Effector memory CD4-positive, alpha-beta T cell (primary cell): ENCODE results near the gene ADAM8.
"Not testable (repeated sequence)": the region's sequence is repeated elsewhere in the genome, so short reads cannot be mapped to it uniquely, and the experiment has no call there.

Source experiments
- DNase-seq, 3 donors: peaks; one replicate each; pipeline ENCODE4 v3.0.0-alpha.2; 2020
- H3K27ac ChIP-seq: 2 replicates; pipeline ENCODE4 v1.7.0; 2013; ENCODE audit warnings: mild to moderate bottlenecking, low read length, moderate library complexity; ENCODE audit not compliant: insufficient read depth, poor library complexity, severe bottlenecking
- H3K27me3 ChIP-seq: replicated peaks from 2 replicates; pipeline ENCODE4 v1.7.0; 2013; ENCODE audit warnings: mild to moderate bottlenecking, low read length; ENCODE audit not compliant: insufficient read depth, control insufficient read depth, poor library complexity, severe bottlenecking
- H3K36me3 ChIP-seq: 2 replicates; pipeline ENCODE4 v1.7.0; 2013; ENCODE audit warnings: mild to moderate bottlenecking, low read length, moderate library complexity; ENCODE audit not compliant: control insufficient read depth, insufficient read depth
- H3K4me1 ChIP-seq: 2 replicates; pipeline ENCODE4 v1.7.0; 2013; ENCODE audit warnings: low read length, mild to moderate bottlenecking; ENCODE audit not compliant: control insufficient read depth, insufficient read depth, poor library complexity, severe bottlenecking
- H3K4me3 ChIP-seq: 2 replicates; pipeline ENCODE4 v1.7.0; 2013; ENCODE audit warnings: low read length, low read depth, mild to moderate bottlenecking; ENCODE audit not compliant: insufficient read depth, poor library complexity, severe bottlenecking
- H3K9me3 ChIP-seq: 2 replicates; pipeline ENCODE4 v1.7.0; 2013; ENCODE audit warnings: mild to moderate bottlenecking, low read length, moderate library complexity; ENCODE audit not compliant: control insufficient read depth

The ADAM8 gene

GRCh38 chr10:133270204-133270603, 6.5 kb downstream of the ADAM8 start:
- Histone ChIP-seq H3K4me3 (no peak overlapping the region), H3K9me3 (no peaks in the 10 kb centered on the region), H3K36me3 (peaks cover 74% of the 10 kb centered on the region), H3K27ac (no peak overlapping the region), H3K4me1 (peaks cover 17% of the 10 kb centered on the region), H3K27me3 (no peaks in the 10 kb centered on the region)
- no peak for DNase-seq

DNA sequence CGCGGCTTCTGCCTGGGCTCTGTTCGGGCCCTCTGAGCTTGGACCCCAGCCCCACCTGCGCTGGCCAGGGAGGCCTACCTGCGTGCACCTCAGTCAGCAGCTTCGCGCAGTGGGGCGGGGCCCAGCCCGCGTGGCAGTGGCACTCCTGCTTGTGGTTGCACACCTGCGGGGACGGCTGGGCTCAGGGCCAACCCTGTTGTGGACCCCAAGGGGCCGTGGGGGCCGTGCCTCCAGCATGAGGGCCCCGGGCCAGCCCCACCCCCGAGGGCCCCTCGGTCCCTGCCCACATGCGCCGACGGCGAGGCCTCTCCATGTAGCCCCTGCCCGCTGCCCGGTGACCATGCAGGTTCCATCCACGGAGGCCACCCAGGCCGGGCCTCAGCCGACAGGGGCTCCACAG, 7.3 kb downstream of the ADAM8 start:
- H3K27ac ChIP-seq = no peak overlapping the region
- H3K4me3 ChIP-seq = no peak overlapping the region
- no peak for DNase-seq
- peaks cover 14% of the 10 kb centered on the region for H3K4me1 ChIP-seq
- H3K9me3 ChIP-seq = no peaks in the 10 kb centered on the region
- H3K27me3 ChIP-seq = no peaks in the 10 kb centered on the region
- H3K36me3 ChIP-seq = peaks cover 74% of the 10 kb centered on the region

DNA sequence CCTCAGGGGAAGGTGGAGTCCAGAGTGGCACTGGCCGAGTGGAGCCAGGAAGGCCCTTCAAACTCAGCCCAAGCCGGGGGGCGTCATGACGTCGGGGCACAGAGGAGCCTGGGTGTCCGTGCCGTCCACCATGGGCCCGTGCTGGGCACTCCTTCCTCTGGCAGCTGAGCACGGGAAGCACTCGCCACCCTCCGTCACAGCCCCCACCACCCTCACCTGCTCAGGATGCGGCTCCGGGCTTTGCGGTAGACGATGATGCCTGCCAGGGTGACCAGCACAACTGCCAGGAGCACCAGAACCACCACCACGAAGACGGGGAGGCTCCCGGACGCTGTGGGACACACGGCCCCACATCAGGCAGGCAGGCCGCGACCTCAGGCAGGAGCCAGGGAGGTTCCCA, 8.1 kb downstream of the ADAM8 start:
- no peak overlapping the region for H3K4me3 ChIP-seq
- DNase-seq = no peak
- H3K27ac ChIP-seq = no peak overlapping the region
- H3K27me3 ChIP-seq = no peaks in the 10 kb centered on the region
- no peaks in the 10 kb centered on the region for H3K9me3 ChIP-seq
- H3K4me1 ChIP-seq = peaks cover 16% of the 10 kb centered on the region
- peaks cover 69% of the 10 kb centered on the region for H3K36me3 ChIP-seq

GRCh38 chr10:133267829-133268228, 8.8 kb downstream of the ADAM8 start:
- peaks cover 68% of the 10 kb centered on the region for H3K36me3 ChIP-seq
- H3K4me3 ChIP-seq = no peak overlapping the region
- DNase-seq = no peak
- peaks cover 21% of the 10 kb centered on the region for H3K4me1 ChIP-seq
- no peaks in the 10 kb centered on the region for H3K9me3 ChIP-seq
- H3K27me3 ChIP-seq = no peaks in the 10 kb centered on the region
- no peak overlapping the region for H3K27ac ChIP-seq

- peaks cover 27% of the 10 kb centered on the region for H3K4me1 ChIP-seq
- H3K27me3 ChIP-seq = no peaks in the 10 kb centered on the region
- no peaks in the 10 kb centered on the region for H3K9me3 ChIP-seq
- no peak overlapping the region for H3K4me3 ChIP-seq
- DNase-seq = no peak
- H3K36me3 ChIP-seq = peaks cover 67% of the 10 kb centered on the region
- peak overlapping the region; percentile 11 for H3K27ac ChIP-seq
These were observed 9.4 kb downstream of the ADAM8 start for GRCh38 chr10:133267293-133267692.

DNA sequence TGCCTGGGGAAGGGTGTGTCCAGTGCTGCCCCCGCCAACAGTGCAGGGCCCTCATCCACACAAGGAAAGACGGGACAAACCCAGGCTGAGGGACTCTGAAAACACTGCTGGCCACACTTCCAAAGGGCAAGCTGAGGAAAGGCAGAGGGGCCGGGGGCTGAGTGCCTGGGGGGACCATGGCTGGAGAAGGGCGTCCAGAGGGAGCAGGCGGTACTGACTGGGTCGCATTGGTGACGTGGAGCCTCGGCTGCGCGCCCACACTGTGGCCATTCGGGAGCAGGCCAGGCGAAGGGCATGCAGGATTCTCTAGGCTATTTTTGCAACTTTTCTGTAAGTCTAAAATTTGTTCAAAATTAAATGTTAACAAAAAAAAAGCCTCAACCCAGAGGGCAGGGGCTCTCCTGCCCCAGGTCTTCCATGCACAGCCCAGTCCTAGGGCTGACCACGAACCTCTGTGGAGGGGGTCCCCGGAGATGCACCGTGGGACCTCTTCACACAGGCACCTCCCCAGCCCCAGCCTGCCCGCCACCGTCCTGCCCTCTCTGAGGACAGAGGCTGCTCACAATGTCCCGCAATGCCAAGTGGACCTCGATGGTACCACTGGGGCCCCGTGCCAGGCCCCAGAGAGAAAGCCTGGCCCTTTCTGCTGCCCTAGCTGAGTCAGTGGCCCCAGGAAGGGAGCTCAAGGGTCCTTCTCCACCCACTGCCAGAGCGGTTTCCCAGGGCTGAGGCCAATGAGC, 10.4 kb downstream of the ADAM8 start:
- Histone ChIP-seq H3K4me3 (no peak overlapping the region), H3K27ac (peak overlapping the region; percentile 0)

GRCh38 chr10:133265052-133265451, 11.6 kb downstream of the ADAM8 start:
- not testable (repeated sequence) for H3K27ac ChIP-seq, H3K9me3 ChIP-seq, H3K4me3 ChIP-seq, DNase-seq, H3K27me3 ChIP-seq
- peaks cover 41% of the 10 kb centered on the region for H3K4me1 ChIP-seq
- H3K36me3 ChIP-seq = peaks cover 46% of the 10 kb centered on the region

More for the DNA sequence above, 10.4 kb downstream of the ADAM8 start:
- Histone ChIP-seq H3K36me3 (peaks cover 58% of the 10 kb centered on the region), H3K27me3 (no peaks in the 10 kb centered on the region), H3K4me1 (peaks cover 32% of the 10 kb centered on the region), H3K9me3 (no peaks in the 10 kb centered on the region)
- no peak for DNase-seq

- H3K27ac ChIP-seq = peak overlapping the region; percentile 11
- peaks cover 47% of the 10 kb centered on the region for H3K4me1 ChIP-seq
- H3K36me3 ChIP-seq = peaks cover 40% of the 10 kb centered on the region
- H3K9me3 ChIP-seq = no peaks in the 10 kb centered on the region
- no peak overlapping the region for H3K4me3 ChIP-seq
- H3K27me3 ChIP-seq = no peaks in the 10 kb centered on the region
- DNase-seq = no peak
These were observed 12.2 kb downstream of the ADAM8 start for GRCh38 chr10:133264461-133264860.

DNA sequence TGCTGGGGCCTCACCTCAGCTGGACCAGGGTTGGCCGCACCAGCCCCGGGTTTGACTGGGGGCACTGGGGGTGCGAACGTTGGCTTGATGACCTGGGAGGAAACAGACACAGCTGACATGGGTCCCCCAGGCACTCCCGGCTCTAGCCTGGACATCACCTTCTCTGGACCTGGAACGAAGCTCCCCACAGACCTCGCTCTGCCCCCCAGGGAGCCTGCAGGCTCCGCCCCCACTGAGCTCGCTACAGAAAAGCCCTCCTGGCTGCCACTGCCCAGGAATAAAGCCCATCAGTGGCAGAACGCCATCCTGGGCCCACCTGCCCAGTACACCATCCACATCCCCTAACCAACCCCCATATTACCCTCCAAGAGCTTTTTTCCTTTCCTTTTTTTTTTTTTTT, 13.0 kb downstream of the ADAM8 start:
- Histone ChIP-seq H3K36me3 (peaks cover 32% of the 10 kb centered on the region), H3K27me3 (no peaks in the 10 kb centered on the region), H3K4me3 (no peak overlapping the region), H3K4me1 (peaks cover 55% of the 10 kb centered on the region), H3K27ac (no peak overlapping the region), H3K9me3 (no peaks in the 10 kb centered on the region)
- DNase-seq = no peak

DNA sequence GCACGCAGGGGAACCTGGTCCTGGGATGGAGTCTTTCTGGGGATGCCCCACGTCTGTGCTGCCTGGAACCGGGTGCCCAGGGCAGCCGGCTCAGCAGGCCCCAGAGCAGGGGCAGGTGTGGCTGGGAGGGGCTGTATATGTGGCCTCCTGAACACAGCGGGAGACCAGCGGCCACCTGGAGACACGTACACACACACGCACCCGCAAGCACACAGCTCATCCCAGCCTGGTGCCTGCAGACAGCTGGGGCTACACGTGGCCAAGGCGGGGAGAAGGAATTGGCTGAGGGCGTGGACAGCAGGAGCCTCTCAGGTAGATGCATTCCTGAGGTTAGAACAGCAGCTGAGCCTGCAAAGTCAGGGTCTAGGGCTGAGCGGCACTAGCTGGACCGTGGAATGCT, 14.0 kb downstream of the ADAM8 start:
- Histone ChIP-seq H3K4me1 (peaks cover 64% of the 10 kb centered on the region), H3K27ac (peak overlapping the region; percentile 66), H3K4me3 (no peak overlapping the region)

More for the DNA sequence above, 14.0 kb downstream of the ADAM8 start:
- no peak for DNase-seq
- peaks cover 22% of the 10 kb centered on the region for H3K36me3 ChIP-seq
- H3K27me3 ChIP-seq = no peaks in the 10 kb centered on the region
- no peaks in the 10 kb centered on the region for H3K9me3 ChIP-seq
